Stimulated activated effector memory CD8-positive, alpha-beta T cell treated with anti-CD3 and anti-CD28 coated beads, Interleukin-12 subunit alpha, Interleukin-12 subunit beta, amount 100 ng/mL, for 72 hours (primary cell): ENCODE data around the gene POU3F3.
A peak's percentile ranks its signal among the peaks of the same experiment; 100 is the strongest.

Experiments used
- ATAC-seq: fragments of 150-1000 bp; cut with Tn5 transposase; 2 replicates; pipeline ENCODE4 v1.10.0; 2021
- DNase-seq, 2 donors: peaks; one replicate each; pipeline ENCODE4 v3.0.0; 2021 to 2022; ENCODE audit warnings: low spot score in 2 of 2
- H3K27ac Mint-ChIP-seq: one replicate; pipeline ENCODE4 v1.8.0; 2022; ENCODE audit warnings: mild to moderate bottlenecking, mixed read lengths
- H3K36me3 Mint-ChIP-seq: one replicate; pipeline ENCODE4 v1.8.0; 2022; ENCODE audit warnings: mild to moderate bottlenecking, mixed read lengths
- H3K4me1 Mint-ChIP-seq: one replicate; pipeline ENCODE4 v1.8.0; 2022; ENCODE audit warnings: mixed read lengths
- H3K4me3 Mint-ChIP-seq: one replicate; pipeline ENCODE4 v1.8.0; 2022; ENCODE audit warnings: mild to moderate bottlenecking, mixed read lengths
- H3K9me3 Mint-ChIP-seq: one replicate; pipeline ENCODE4 v1.8.0; 2022; ENCODE audit warnings: mixed read lengths

Gene POU3F3

DNA sequence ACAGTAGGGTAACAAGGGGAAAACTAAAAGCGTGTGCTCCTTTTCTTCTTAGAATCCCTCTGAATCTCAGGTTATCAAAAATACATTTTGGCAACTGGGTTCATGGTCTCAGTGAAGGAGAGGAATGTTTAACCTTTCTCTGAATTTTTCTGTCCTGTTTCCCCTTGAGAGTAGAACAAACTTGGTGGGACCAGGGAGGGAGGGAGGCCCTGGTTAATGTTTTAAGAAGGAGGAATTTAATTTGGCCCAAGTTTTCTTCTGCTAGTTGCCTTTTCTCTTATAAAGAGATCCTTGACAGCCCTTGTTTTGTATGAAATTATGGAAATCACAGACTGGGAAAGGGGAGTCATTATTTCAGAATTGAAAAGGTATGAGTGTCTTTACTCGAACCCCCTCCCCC lies 12.2 kb upstream of the POU3F3 start:
- H3K36me3 Mint-ChIP-seq: peaks cover 6% of the 10 kb centered on the region
- no peak overlapping the region for H3K4me3 Mint-ChIP-seq
- ATAC-seq (no peak), DNase-seq (no peak)
- H3K4me1 Mint-ChIP-seq: no peaks in the 10 kb centered on the region
- no peak overlapping the region for H3K27ac Mint-ChIP-seq
- no peaks in the 10 kb centered on the region for H3K9me3 Mint-ChIP-seq

DNA sequence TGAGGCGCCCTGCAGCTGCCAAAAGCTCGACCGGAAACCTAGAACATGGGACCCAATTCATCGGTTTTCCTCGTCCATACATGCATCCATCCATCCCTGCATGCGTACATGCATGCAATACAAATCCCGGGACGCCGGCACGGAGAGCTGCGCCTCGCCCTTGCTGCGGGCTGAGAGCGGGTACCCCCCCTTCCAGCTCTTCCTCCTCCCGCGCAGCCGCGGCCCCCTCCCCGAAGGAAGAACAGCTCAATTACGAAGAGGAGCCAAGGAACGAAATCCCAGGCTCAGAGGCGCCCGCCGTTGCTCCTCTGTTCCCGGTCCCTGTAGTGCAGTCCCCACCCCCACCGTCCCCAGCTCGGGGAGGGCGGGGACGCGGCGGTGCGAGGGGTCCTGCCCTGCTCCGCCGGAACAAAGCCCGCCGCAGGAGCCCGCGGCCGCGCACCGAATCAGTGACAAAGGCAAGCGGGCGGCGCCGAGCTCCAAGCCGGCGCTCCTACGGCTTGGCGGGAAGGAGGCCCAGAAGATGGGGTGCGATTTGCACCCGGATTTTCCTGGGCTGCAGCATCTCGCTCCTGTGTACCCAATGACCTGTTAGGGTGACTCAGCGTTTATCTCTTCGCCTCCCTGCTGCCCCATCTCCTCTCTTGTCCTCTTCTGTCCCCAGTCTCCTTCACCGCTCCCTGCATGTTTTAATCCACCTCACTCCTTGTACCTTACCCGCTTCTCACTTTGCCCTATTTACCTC lies 8.9 kb upstream of the POU3F3 start:
- no peak overlapping the region for H3K4me3 Mint-ChIP-seq

DNA sequence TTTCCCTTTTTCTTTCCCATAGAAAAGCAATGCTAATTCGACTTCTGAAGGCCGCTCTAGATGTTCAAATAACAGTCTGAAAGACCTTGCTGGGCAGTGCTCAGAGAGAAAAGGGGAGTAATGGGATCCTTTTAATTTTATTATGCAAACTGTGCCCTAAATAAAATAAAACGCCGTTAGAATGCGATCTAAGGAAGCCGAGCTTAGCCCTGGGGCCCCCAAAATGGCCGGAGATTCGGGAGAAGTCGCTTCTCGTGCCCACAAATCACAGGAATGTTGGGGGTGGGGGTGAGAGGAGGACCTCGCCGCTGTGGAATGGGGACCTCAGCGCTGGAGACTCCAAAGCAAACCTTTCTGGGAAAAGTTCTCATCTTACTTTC lies 8.4 kb upstream of the POU3F3 start:
- H3K4me3 Mint-ChIP-seq: no peak overlapping the region
- peaks cover 6% of the 10 kb centered on the region for H3K36me3 Mint-ChIP-seq
- no peaks in the 10 kb centered on the region for H3K9me3 Mint-ChIP-seq
- H3K27ac Mint-ChIP-seq: no peak overlapping the region
- peaks cover 5% of the 10 kb centered on the region for H3K4me1 Mint-ChIP-seq
- ATAC-seq (no peak), DNase-seq (no peak)

More for the DNA sequence above, 8.9 kb upstream of the POU3F3 start:
- no peak overlapping the region for H3K27ac Mint-ChIP-seq
- DNase-seq (no peak), ATAC-seq (no peak)
- H3K9me3 Mint-ChIP-seq: no peaks in the 10 kb centered on the region
- H3K36me3 Mint-ChIP-seq: peaks cover 6% of the 10 kb centered on the region
- peaks cover 3% of the 10 kb centered on the region for H3K4me1 Mint-ChIP-seq

DNA sequence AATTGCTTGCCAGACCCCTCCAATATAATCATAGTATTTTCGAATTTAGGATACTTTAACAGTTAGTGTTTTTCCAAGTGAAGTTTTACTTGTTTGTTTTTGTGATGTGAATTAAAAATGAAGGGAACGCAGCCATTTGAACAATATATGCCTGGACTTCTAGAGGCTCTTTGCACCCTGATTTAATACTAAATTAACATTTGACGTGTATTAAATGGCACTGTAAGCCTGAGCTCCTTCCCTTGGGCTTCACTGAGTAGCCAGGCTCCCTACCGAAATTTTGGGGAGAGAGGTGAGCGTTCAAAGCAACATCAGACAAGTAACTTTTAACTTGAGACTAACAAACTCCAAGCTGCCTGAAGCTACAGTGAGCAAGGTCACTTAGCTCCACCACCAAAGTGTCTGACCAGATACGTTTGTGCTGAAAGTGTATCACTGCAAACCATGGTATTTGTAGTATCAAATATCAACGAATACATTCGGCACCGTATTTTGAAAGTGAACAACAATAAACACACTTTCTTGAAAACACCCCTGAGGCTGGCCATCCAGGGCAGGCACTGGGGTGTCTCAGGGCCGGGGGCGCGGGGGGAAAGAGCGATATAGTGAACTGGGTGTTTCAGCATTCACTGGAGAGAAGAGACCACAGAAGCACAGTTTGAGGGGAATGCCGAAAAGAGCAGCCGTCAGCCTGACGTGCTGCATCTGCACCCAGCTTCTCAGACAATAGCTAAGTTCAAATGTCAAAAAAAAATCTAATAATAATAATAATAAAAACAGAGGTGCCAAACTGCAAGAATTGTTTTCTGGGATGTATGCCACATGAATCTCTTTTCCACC lies 7.7 kb upstream of the POU3F3 start:
- DNase-seq (no peak), ATAC-seq (no peak)
- Mint-ChIP-seq H3K27ac (no peak overlapping the region), H3K9me3 (no peaks in the 10 kb centered on the region), H3K4me3 (no peak overlapping the region), H3K4me1 (peaks cover 5% of the 10 kb centered on the region), H3K36me3 (peaks cover 6% of the 10 kb centered on the region)

DNA sequence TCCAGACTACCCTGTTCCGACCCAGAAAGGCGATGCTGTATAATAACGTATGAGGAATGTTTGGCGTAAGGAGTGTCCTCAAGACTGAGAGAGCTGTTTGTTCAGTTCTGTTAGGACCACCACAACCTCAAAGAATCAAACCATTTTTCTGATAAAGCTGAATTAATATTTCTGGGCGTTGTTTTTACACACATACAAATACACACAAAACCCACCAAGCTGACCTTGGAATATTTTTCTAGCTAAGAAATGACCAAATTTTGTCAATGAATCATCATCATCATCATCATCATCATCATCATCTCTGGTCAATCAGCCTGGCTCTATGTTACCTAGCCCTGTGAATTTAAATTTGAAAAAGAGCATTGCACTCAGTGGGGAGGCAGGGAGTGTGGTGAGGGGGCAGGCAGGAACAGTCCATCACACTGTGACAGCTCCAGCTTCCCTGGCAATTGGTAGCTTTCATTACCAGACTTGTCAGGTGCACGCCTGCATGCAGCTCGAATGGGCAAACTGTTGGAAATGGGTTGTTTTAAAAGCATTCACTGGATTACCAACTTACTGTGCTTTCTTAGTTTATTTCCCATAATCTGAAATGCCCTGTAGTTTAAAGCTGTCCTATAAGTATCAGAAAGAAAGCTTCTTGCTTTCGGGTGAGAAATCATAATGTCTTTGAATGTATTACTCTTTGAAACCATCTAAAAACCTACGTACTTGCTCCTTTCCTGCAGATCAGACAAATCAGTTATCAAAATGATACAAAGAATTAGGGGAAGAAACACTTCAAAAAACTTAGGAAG lies 6.9 kb upstream of the POU3F3 start:
- ATAC-seq (no peak), DNase-seq (no peak)
- Mint-ChIP-seq H3K27ac (no peak overlapping the region), H3K9me3 (no peaks in the 10 kb centered on the region), H3K36me3 (peaks cover 6% of the 10 kb centered on the region), H3K4me3 (no peak overlapping the region), H3K4me1 (peaks cover 9% of the 10 kb centered on the region)

DNA sequence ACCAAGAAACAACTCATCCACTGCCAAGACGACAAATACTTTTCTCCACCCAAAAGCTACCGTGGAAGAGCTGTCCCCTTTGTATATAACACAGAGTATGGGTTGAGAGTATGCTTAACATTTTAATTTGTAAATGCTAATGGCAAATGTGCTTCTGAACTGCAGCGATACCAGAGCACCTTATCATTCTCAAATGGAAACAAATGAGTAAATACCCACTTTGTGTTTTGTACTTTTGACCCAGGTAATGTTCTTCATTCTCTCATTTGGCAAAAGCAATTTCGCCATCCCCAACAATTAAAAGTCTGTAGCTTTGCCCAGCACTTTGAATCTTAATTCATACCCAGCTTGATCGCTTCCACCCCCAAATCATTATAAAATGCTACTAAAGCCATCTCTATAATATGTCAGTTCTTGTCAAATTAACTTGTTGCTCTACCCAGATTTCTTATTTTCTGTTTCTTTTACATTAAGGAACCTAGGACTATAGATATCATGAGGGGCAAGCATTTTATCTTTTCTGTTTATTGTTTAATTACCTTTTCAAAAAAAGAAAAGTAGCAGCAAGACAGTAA lies 6.2 kb upstream of the POU3F3 start:
- Mint-ChIP-seq H3K4me1 (peaks cover 15% of the 10 kb centered on the region), H3K36me3 (peaks cover 6% of the 10 kb centered on the region), H3K9me3 (no peaks in the 10 kb centered on the region), H3K4me3 (no peak overlapping the region), H3K27ac (no peak overlapping the region)
- DNase-seq: no peak
- no peak for ATAC-seq

DNA sequence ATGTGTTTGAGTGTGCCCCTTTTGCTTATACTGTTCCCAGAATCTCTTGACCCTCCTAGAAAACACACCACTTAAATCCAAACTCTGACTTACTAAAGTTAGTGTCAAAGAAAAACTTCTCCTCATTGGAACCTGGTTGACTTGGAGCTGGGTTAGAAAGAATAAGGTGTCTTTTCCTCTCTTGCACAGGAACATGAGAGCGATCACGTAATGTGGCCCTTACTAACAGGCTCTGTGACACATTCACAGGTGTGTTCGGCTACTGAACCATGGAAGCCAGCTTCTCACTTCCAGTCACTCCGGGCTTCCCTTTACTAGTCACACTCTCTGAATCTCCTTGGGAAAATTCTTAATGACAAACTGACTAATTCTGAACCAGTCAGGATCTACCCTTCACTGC lies 5.4 kb upstream of the POU3F3 start:
- Mint-ChIP-seq H3K9me3 (no peaks in the 10 kb centered on the region), H3K4me3 (no peak overlapping the region), H3K27ac (no peak overlapping the region), H3K36me3 (peaks cover 6% of the 10 kb centered on the region), H3K4me1 (peaks cover 22% of the 10 kb centered on the region)
- no peak for ATAC-seq
- DNase-seq: no peak

DNA sequence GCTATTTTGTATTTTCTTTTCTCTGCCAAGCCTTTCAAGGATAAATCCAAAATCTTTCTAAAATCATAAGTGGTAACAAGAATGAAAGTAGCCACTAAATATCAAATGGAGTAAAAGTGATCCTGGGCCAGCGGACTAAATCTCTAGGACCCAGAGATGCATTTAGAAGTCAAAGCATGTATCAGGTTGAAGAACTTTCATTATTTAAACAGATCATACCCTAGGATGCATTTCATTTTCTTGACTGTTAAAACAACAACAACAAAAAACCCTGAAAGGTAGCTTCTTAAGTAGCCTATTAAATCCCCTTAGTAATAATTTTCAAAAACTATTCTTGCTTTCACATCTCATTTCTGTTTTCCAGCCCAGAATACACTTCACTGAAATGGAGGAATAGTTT lies 4.8 kb upstream of the POU3F3 start:
- peaks cover 28% of the 10 kb centered on the region for H3K4me1 Mint-ChIP-seq
- DNase-seq: no peak
- H3K9me3 Mint-ChIP-seq: no peaks in the 10 kb centered on the region
- no peak overlapping the region for H3K27ac Mint-ChIP-seq
- no peak overlapping the region for H3K4me3 Mint-ChIP-seq
- ATAC-seq: no peak
- H3K36me3 Mint-ChIP-seq: peaks cover 10% of the 10 kb centered on the region

DNA sequence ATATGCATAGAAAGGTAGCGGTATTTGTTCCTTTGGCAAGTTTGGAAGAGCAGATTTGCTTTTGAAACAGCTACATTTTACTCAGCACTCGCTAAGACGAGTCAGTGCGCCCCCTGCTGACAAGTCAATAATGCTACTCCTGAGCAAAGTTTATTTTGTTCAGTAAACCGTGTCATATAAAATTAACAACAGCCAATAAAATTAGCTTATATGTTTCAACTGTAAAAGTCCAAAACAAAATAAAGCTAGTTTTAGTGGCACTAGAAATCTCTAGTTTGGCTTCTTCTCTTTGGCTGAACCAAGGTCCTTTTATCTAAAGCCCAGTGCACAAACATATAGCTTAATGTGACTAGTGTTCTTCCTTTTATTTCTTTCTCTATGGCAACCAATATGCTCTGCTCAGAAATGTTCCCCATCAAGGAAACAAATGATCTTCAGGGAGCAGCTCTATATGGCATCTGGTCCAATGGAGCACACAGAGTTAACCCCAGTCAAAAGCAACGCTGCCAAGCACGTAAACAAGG lies 4.2 kb upstream of the POU3F3 start:
- Mint-ChIP-seq H3K4me1 (peaks cover 33% of the 10 kb centered on the region), H3K27ac (no peak overlapping the region), H3K36me3 (peaks cover 16% of the 10 kb centered on the region), H3K9me3 (no peaks in the 10 kb centered on the region), H3K4me3 (no peak overlapping the region)
- ATAC-seq (no peak), DNase-seq (no peak)

DNA sequence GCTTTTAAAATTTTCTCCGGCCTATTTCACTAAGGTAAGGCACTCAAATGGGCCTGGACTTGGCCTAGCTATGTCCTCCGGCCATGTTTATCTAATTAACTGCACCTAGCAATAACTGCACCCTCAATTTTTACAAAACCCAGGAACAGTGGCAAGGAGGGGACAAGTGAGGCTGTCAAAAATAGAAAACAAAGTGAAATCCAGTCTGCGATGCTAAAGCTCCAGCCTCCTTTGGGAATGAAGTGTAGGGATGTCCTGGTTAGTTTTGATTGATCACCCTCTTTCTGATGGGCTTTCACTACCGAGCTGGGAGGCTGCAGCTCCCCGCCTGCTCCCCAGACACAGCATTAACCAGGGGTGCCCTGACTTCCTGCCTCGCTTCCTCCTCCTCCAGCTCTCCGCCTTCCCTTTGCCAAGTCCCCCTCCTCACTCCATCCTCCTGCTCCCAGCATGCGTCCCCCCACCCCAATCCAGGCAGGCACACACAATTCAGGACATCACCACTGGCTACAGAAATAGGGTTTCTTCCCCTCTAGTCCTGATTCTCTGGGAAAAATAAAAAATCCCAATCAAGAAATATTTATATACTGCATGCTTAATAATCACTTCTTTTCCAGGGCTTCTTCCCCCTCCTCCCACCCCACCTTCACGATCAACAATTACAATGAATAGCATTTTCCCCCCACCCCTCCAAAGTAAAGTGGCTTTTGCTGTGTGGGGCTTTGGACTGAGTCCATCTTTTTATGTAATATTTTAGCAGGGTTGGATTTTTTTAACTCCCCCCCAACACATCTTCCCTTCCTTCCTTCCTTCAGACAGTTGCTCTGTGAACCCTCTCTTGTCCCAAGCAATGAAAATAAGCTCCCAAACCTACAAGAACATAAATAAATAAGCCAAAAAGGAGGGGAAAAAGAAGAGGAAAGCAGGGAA lies 3.3 kb upstream of the POU3F3 start:
- Mint-ChIP-seq H3K27ac (no peak overlapping the region), H3K36me3 (peaks cover 13% of the 10 kb centered on the region), H3K4me1 (peaks cover 36% of the 10 kb centered on the region), H3K4me3 (no peak overlapping the region), H3K9me3 (no peaks in the 10 kb centered on the region)
- ATAC-seq (no peak), DNase-seq (no peak)

DNA sequence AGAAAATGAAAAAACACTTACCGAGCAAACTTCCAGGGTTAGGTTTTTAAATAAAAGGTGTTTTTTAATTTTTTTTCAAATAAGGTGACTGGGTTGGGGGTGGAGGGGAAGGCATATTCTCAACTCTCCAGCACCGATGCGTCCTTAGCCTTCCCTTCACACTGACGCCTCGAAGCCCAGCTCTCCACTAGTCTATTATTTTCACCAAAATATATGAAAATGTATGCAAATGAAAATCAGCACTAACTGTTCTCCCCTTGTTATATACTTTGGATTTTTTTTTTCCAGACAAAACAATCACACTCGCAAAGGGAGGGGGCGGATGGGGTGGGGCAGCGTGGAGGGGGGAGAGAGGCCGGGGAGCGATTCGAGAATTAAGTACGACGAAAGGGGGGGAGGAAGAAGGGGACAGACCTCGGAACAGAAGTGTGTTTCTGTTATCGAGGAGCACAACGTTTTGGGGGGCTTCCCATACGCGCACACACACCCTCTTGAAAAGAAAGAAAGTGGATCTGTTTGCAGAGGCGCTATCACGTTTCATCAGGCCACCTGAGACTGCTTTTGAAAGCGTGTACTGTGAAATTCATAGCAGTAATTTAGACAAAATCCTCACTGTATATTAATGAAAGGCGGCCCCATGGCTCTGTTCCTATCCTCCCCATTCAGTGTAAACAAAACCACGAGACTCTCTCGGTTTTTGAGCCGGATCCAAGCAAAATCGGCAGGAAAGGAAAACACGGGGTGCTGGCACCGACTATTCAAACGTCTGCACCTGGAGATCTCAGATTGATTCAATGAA lies 2.4 kb upstream of the POU3F3 start:
- no peak overlapping the region for H3K27ac Mint-ChIP-seq
- H3K4me3 Mint-ChIP-seq: peak overlapping the region; percentile 72
- peaks cover 12% of the 10 kb centered on the region for H3K36me3 Mint-ChIP-seq
- DNase-seq: no peak
- no peak for ATAC-seq
- no peaks in the 10 kb centered on the region for H3K9me3 Mint-ChIP-seq
- H3K4me1 Mint-ChIP-seq: peaks cover 36% of the 10 kb centered on the region

DNA sequence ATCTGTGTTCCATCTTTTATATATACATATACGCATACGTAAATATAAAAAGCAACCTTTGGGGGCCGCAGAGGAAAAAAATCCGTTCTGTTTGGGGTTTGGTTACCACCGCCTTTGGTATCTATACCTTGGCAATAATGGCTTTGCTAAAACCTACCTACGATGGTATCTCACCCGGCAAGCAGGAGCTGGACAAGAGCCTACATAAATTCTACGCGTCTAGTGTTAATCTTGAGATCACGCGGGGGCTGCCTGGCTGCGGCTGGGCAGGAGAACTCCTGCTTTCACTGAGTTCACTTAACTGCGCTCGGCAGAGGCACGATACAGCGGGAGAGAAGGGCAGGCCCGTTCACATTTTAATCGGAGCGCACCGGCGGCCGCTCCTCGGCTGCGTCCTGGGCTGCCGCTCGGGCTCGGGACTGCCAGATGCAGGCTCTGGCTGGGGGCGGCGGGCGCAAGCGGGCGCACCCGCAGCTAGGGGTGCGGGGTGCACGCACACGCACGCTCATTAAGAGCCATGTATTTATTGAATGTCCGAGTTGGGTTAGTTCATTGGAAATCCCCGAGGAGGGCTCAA lies 1.7 kb upstream of the POU3F3 start:
- DNase-seq: no peak
- peaks cover 14% of the 10 kb centered on the region for H3K36me3 Mint-ChIP-seq
- ATAC-seq: no peak
- H3K4me3 Mint-ChIP-seq: peak overlapping the region; percentile 72
- peaks cover 38% of the 10 kb centered on the region for H3K4me1 Mint-ChIP-seq
- H3K9me3 Mint-ChIP-seq: no peaks in the 10 kb centered on the region
- no peak overlapping the region for H3K27ac Mint-ChIP-seq

DNA sequence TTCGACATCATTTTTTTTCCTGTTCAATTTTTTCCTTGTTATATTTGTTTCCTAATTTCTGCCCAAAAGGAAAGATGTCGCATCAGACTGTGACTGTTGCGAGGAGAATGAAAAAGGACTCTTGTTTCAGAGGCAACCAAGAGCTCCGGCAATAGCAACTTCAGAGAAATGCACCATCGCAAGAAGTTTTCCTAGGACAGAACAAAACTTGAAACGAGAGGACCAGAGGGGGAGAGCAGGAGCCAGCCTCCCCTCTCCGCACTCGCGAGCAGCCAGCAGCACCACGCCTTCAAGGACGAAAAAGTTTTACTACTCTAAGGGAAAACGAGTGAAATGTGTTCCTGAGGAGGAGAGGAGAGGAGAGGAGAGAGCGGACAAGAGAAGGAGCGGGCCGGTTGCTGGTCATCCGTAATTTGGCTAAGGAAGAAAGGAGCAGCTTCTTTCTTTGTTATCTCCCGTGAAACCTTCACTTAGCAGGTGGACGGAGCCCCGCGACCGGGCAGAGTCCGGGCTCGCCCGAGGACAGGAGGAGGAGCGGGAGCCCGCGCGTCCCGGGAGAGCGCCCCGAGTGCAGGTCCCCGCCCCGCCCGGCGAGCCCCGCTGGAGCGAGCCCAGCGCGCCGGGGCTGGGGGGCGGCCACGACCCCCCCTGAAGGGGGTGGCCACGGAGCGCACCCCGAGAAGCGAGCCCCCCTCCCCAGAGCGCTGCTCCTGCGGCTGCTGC lies 744 bp downstream of the POU3F3 start:
- no peak for ATAC-seq
- Mint-ChIP-seq H3K4me1 (peaks cover 44% of the 10 kb centered on the region), H3K4me3 (peak overlapping the region; percentile 72), H3K36me3 (peaks cover 18% of the 10 kb centered on the region), H3K9me3 (no peaks in the 10 kb centered on the region), H3K27ac (peak overlapping the region; percentile 79)
- DNase-seq: no peak
